G401 (cell line): ENCODE measurements around the gene TIMM10B. TPM values are rescaled to one million over a fixed set of nuclear protein-coding genes. Genes with fewer than 3 reads are reported as not detected.
"Not testable (repeated sequence)": the region's sequence is repeated elsewhere in the genome, so short reads cannot be mapped to it uniquely, and the experiment has no call there.

Experiments used
- DNase-seq: peaks from one replicate; pipeline ENCODE4 v3.0.0-alpha.2; 2015; ENCODE audit warnings: low spot score
- in situ Hi-C: cut with HindIII; loops from 2 replicates; pipeline ENCODE4 v1.10.0; 2016; ENCODE audit warnings: low sequenced_read_pairs, mixed read lengths
- total RNA-seq: library from RNA; depleted of rRNA; stranded (reverse); fragments of >200 nt; shearing (Covaris generic); gene quantifications from 2 replicates; pipeline ENCODE4 v1.2.3, GENCODE V29; 2014; rRNA removed

TIMM10B gene
- total RNA-seq, 1 experiment from 2014 or later, result 56.5 TPM

GRCh38 chr11:6497069-6497839 is 16.0 kb downstream of the TIMM10B start, which contains the start of gene DNHD1:
TSS of gene DNHD1 (plus strand) at chr11:6497280. CDS start at chr11:6498216, 936 bp downstream.
- in situ Hi-C loops, result no loop called here
- no peak for DNase-seq

GRCh38 chr11:6498121-6498520 is 16.8 kb downstream of the TIMM10B start:
- in situ Hi-C loops, result no loop called here
- DNase-seq, result no peak

DNA sequence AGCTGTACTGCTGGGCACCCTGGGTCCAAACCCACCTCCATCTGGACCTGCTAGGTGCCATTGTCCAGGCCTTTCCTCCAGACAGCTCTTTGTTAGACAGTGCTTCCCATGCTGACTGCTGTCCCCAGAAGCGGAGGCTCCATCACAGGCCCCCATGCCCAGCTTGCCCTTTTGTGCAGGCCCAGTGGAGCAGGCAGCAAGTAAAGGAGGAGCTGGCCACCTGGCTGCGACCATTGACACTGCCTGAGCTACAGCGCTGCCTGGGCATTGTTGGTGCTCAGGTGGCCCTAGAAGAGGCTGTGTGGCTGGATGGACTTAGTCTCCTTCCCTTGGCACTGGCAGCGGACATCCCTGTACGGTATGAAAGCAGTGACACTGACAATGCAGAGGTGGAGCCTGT is 17.2 kb downstream of the TIMM10B start:
- DNase-seq, result no peak
- in situ Hi-C loops, result no loop called here

- in situ Hi-C loops, result no loop called here
- no peak for DNase-seq
Measured at GRCh38 chr11:6502382-6502781, 21.1 kb downstream of the TIMM10B start.

DNA sequence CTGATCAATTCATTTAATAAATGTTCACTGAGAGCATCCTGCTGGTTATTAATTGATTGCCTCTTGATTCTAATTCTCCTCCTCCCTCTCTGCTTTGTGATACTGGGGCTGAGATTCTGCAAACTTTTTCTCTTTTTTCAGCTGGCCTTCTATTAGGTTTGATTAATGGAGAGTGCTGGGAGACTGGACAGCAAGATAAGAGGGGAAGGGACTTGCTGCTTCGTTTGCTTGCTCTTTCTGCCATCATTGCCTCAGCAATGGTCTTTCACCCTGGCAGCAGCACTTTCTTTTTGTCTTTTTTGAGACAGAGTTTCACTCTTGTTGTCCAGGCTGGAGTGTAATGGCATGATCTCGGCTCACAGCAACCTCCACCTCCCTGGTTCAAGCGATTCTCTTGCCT is 22.9 kb downstream of the TIMM10B start:
- DNase-seq, result no peak
- in situ Hi-C loops, result no loop called here

DNA sequence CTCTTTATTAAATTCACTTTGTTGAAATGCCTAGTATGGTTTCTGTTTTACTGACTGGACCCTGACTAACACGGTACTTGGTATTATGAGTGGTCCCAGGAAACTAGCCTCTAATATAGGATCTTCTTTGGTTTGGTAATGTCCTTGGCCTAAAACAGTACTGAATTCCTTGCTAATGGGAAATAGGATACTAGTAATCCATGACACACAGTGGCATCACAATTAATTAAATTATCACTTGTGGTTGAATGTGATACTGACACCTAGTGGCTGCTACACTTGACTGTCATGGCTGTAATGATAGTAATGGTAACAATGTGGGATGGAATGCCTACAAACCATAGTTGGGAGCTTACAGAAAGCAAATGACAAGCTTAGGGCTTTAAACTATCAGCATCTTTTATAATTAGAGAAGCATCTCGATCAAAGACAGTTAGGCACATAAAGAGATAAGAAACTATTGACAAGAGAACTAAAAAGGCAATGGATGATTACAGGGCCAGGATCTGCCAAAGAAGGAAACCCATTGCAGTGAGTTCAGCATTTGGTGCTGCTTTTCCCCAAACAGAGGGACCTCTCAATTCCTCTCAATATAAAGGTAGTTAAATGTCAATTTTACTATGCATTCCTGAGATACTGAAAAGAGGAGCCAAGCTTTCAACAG is 24.4 kb downstream of the TIMM10B start:
- peak; percentile 69 for DNase-seq
- in situ Hi-C loops, result no loop called here

GRCh38 chr11:6516865-6517264 is 35.6 kb downstream of the TIMM10B start:
- no peak for DNase-seq
- in situ Hi-C loops, result no loop called here

- no peak for DNase-seq
- in situ Hi-C loops, result no loop called here
Measured at GRCh38 chr11:6520265-6520664, 39.0 kb downstream of the TIMM10B start.

DNA sequence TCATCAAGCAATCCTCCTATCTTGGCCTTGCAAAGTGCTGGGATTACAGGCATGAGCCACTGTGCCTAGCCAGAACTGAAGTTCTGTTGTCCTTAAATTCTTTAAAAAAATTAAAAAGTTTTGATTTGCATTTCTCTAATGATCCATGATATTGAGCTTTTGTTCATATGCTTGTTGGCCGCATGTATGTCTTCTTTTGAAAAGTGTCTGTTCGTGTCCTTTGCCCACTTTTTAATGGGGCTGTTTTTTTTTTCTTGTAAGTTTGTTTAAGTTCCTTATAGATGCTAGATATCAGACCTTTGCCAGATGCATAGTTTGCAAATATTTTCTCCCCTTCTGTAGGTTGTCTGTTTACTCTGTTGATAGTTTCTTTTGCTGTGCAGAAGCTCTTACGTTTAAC is 40.6 kb downstream of the TIMM10B start:
- in situ Hi-C loops, DNase-seq: not testable (repeated sequence)

GRCh38 chr11:6523253-6523652 is 42.0 kb downstream of the TIMM10B start:
- in situ Hi-C loops, result no loop called here
- DNase-seq, result no peak

DNA sequence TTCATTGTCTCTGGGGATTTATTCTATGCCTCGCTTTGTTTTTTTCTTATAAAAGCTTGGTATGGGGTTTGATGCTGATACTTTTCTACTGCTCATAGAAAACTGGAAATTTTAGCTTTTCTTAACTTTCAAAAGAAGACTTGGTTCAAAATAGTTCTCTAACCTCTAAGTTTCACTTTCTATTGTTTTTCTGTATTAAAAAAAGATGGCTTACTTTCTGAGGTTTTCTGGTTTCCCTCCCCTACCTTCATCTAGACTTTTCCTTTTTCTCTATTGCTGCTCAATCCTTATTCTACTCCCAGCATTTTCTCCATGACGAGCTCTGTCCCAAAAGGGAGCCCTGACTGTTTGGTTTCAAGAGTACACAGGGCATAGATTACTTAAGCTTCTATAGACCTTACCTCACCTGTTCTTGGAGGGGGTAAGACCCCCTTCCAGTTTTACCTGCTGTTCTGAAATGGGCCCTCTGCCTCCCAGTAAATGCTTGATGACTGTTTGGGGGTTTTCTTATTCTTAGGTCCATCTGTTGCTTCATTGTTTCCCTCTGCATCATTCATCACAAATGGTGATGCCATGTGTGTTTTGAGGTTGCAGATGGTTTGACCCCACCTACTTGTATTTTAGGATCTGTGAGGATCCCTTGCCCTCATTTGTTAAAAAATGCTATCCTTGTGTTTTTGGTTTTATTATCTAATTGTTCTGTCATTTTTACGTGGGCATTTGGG is 45.3 kb downstream of the TIMM10B start:
- DNase-seq, result no peak
- in situ Hi-C loops, result no loop called here

DNA sequence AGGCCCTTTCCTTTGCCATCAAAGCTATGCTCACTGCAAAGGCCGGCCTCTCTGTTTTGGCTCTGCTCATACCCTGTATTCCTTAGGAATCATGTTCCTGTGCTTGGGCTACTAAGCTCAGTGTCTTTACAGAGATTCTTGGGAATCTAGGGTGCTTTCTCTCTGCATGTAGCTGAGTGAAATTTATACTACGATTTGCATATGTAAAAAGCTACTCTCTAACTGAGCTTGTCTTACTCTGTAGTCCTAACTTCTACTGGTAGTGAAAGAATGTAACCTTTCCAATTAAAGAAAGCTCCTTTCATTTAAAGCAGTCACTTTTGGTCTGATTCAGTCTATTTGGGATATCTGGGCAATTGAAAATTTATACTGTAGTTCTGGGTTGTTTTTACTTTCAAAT is 48.0 kb downstream of the TIMM10B start:
- DNase-seq, result no peak
- in situ Hi-C loops, result no loop called here

- DNase-seq, result no peak
- in situ Hi-C loops, result no loop called here
Measured at GRCh38 chr11:6530848-6531247, 49.5 kb downstream of the TIMM10B start.

GRCh38 chr11:6531267-6531752 is 50.0 kb downstream of the TIMM10B start:
- peak; percentile 76 for DNase-seq
- in situ Hi-C loops, result no loop called here

Other genes starting within 250 kb of the TIMM10B start
- 16.1 and 38.0 TPM in 2 replicates for gene FHIP1B, start 246.9 kb upstream of the TIMM10B start, total RNA-seq
- gene CNGA4, start 242.4 kb upstream of the TIMM10B start, total RNA-seq, result not detected in 2 replicates
- not detected in 2 replicates for gene CCKBR, start 221.7 kb upstream of the TIMM10B start, total RNA-seq
- 59.5 and 60.8 TPM in 2 replicates for gene CAVIN3, start 161.0 kb upstream of the TIMM10B start, total RNA-seq
- gene SMPD1, start 91.0 kb upstream of the TIMM10B start, total RNA-seq, result 7.3 and 14.1 TPM in 2 replicates
- 41.4 and 44.6 TPM in 2 replicates for gene APBB1, start 62.4 kb upstream of the TIMM10B start, total RNA-seq
- not detected in 2 replicates for gene HPX, start 40.5 kb upstream of the TIMM10B start, total RNA-seq
- 18.1 and 48.8 TPM in 2 replicates for gene TRIM3, start 7.6 kb upstream of the TIMM10B start, total RNA-seq
- gene ARFIP2, start 170 bp upstream of the TIMM10B start, total RNA-seq, result 56.7 and 72.5 TPM in 2 replicates
- gene DNHD1, start 15.8 kb downstream of the TIMM10B start, total RNA-seq, result 2.0 and 2.5 TPM in 2 replicates
- gene RRP8, start 122.1 kb downstream of the TIMM10B start, total RNA-seq, result 20.3 and 22.2 TPM in 2 replicates
- 112 and 149 TPM in 2 replicates for gene ILK, start 122.3 kb downstream of the TIMM10B start, total RNA-seq
- gene TAF10, start 130.7 kb downstream of the TIMM10B start, total RNA-seq, result 62.1 and 64.5 TPM in 2 replicates
- 9.8 and 26.9 TPM in 2 replicates for gene TPP1, start 137.9 kb downstream of the TIMM10B start, total RNA-seq
- 0.17 and 0.25 TPM in 2 replicates for gene DCHS1, start 174.3 kb downstream of the TIMM10B start, total RNA-seq
- gene MRPL17, start 201.8 kb downstream of the TIMM10B start, total RNA-seq, result 35.2 and 49.7 TPM in 2 replicates